CD14-positive monocyte (primary cell): ENCODE measurements around the gene LTBP3. TPM values are rescaled to one million over a fixed set of nuclear protein-coding genes. Genes with fewer than 3 reads are reported as not detected.

ENCODE experiments used
- DNase-seq, 3 donors: peaks; one replicate each; pipeline ENCODE4 v3.0.0-alpha.2; 2011 to 2022
- H2AFZ ChIP-seq: 2 replicates; pipeline ENCODE4 v1.6.0; 2012; ENCODE audit warnings: mild to moderate bottlenecking, low read depth, low read length, inconsistent platforms; ENCODE audit not compliant: insufficient read depth, poor library complexity, severe bottlenecking
- H3K27ac ChIP-seq, 2 donors: 1 replicate in 1 of 2; 2 replicates in 1 of 2; pipeline ENCODE4 v1.5.1; 2012 to 2013; ENCODE audit warnings: low read length in 2 of 2, control low read depth in 1 of 2, inconsistent platforms in 1 of 2, low read depth in 1 of 2, mild to moderate bottlenecking in 1 of 2
- H3K27me3 ChIP-seq, 2 donors: one replicate each; pipeline versions ENCODE4 v1.6.0 to v1.6.1; 2011 to 2013; ENCODE audit warnings: low read length in 2 of 2; ENCODE audit not compliant: control insufficient read depth in 2 of 2, insufficient read depth in 2 of 2
- H3K36me3 ChIP-seq, 2 donors: replicated peaks in 1 of 2; 1 replicate in 1 of 2; 2 replicates in 1 of 2; pipeline versions ENCODE4 v1.5.1 to v1.6.1; 2012 to 2013; ENCODE audit warnings: low read length in 2 of 2, control low read depth in 1 of 2, inconsistent platforms in 1 of 2, mild to moderate bottlenecking in 1 of 2; ENCODE audit not compliant: insufficient read depth in 2 of 2, control insufficient read depth in 1 of 2
- H3K4me1 ChIP-seq, 2 donors: 1 replicate in 1 of 2; 2 replicates in 1 of 2; pipeline versions ENCODE4 v1.5.1 to v1.6.1; 2012 to 2013; ENCODE audit warnings: low read length in 2 of 2, control low read depth in 1 of 2, inconsistent platforms in 1 of 2, mild to moderate bottlenecking in 1 of 2, moderate library complexity in 1 of 2; ENCODE audit not compliant: insufficient read depth in 2 of 2, control insufficient read depth in 1 of 2
- H3K4me2 ChIP-seq: replicated peaks from 2 replicates; pipeline ENCODE3; 2012; ENCODE audit warnings: low read length, moderate library complexity, mild to moderate bottlenecking; ENCODE audit not compliant: poor library complexity, severe bottlenecking; ENCODE audit errors: extremely low read depth
- H3K4me3 ChIP-seq, 3 experiments: fragments of 200-600 bp in 1 of 3; sonication (generic) in 1 of 3; replicated peaks in 1 of 3; 1 replicate in 2 of 3; 2 replicates in 1 of 3; pipeline ENCODE4 v1.5.1; 2011 to 2013; ENCODE audit warnings: low read length in 3 of 3, mild to moderate bottlenecking in 3 of 3, control low read depth in 2 of 3, low read depth in 2 of 3, inconsistent platforms in 1 of 3, moderate library complexity in 1 of 3
- H3K79me2 ChIP-seq: 2 replicates; pipeline ENCODE4 v1.6.0; 2012; ENCODE audit warnings: mild to moderate bottlenecking, control low read depth, inconsistent platforms, low read length, moderate library complexity; ENCODE audit not compliant: insufficient read depth
- H3K9ac ChIP-seq: 2 replicates; pipeline ENCODE4 v1.6.0; 2017; ENCODE audit warnings: low read length, mild to moderate bottlenecking; ENCODE audit not compliant: insufficient read depth, poor library complexity, severe bottlenecking
- H3K9me3 ChIP-seq, 2 donors: replicated peaks in 1 of 2; 1 replicate in 1 of 2; 2 replicates in 1 of 2; pipeline versions ENCODE4 v1.5.1 to v1.6.1; 2012 to 2013; ENCODE audit warnings: low read length in 2 of 2, control low read depth in 1 of 2; ENCODE audit not compliant: control insufficient read depth in 1 of 2, insufficient read depth in 1 of 2
- H4K20me1 ChIP-seq: 2 replicates; pipeline ENCODE4 v1.6.0; 2012; ENCODE audit warnings: mild to moderate bottlenecking, low read length, control low read depth, moderate library complexity; ENCODE audit not compliant: insufficient read depth
- H3K27ac Mint-ChIP-seq, 7 donors: one replicate each; pipeline ENCODE4 v1.8.0; 2020; ENCODE audit warnings: mild to moderate bottlenecking in 7 of 7, mixed read lengths in 7 of 7, moderate library complexity in 6 of 7, inconsistent platforms in 2 of 7
- H3K27me3 Mint-ChIP-seq, 3 donors: one replicate each; pipeline ENCODE4 v1.8.0; 2021 to 2022; ENCODE audit warnings: low read depth in 3 of 3, mild to moderate bottlenecking in 3 of 3, mixed read lengths in 3 of 3, moderate library complexity in 3 of 3, inconsistent platforms in 1 of 3
- H3K36me3 Mint-ChIP-seq, 2 donors: one replicate each; pipeline ENCODE4 v1.8.0; 2020; ENCODE audit warnings: mixed read lengths in 2 of 2, inconsistent platforms in 1 of 2, mild to moderate bottlenecking in 1 of 2
- H3K4me1 Mint-ChIP-seq: one replicate; pipeline ENCODE4 v1.8.0; 2020; ENCODE audit warnings: mild to moderate bottlenecking, mixed read lengths
- H3K4me3 Mint-ChIP-seq, 2 donors: one replicate each; pipeline ENCODE4 v1.8.0; 2020; ENCODE audit warnings: mild to moderate bottlenecking in 2 of 2, mixed read lengths in 2 of 2, moderate library complexity in 1 of 2
- H3K9me3 Mint-ChIP-seq, 7 donors: one replicate each; pipeline ENCODE4 v1.8.0; 2020 to 2022; ENCODE audit warnings: mixed read lengths in 7 of 7, mild to moderate bottlenecking in 6 of 7, moderate library complexity in 6 of 7, inconsistent platforms in 2 of 7
- WGBS: methylation state at CpG from one replicate; pipeline ENCODE4 v1.1.5; 2013; ENCODE audit warnings: missing lambda C conversion rate; ENCODE audit not compliant: insufficient coverage; 5-methylcytosine and 5-hydroxymethylcytosine counted together
- intact Hi-C, 2 donors: fragments of 100-400 bp; cut with micrococcal nuclease; formaldehyde crosslinking; loops; one replicate each; pipeline versions ENCODE4 v1.15.0 to v1.15.1; 2023
- polyA plus RNA-seq, 3 donors: library from polyadenylated mRNA; depleted of rRNA in 1 of 3; unstranded in 2 of 3; stranded (reverse) in 1 of 3; fragments of 300-500 nt in 2 of 3; fragments of >200 nt in 1 of 3; fragmentation: Illumina TruSeq in 2 of 3; gene quantifications; 1 replicate in 2 of 3; 2 replicates in 1 of 3; pipeline ENCODE4 v1.2.3, GENCODE V29; 2012 to 2021
- TF ChIP-seq, protein P1 (sequence below): fragments of 200-600 bp; IDR thresholded peaks from one replicate; pipeline ENCODE4 v1.8.0; 2022; ENCODE audit warnings: antibody characterized with exemption, mild to moderate bottlenecking

The LTBP3 gene
- polyA plus RNA-seq, 3 donors, result 3.4 to 19.4 (median 4.6) TPM

- Mint-ChIP-seq H3K27me3 (peaks cover 15 to 23% (median 16%) of the 10 kb centered on the region in 3 donors), H3K4me3 (no peak overlapping the region), H3K4me1 (peaks cover 55% of the 10 kb centered on the region), H3K9me3 (peaks cover 0 to 2% (median 0%) of the 10 kb centered on the region in 7 donors), H3K36me3 (peaks cover 0 to 5% of the 10 kb centered on the region in 2 donors), H3K27ac (no peak overlapping the region)
- DNase-seq, result peak in 2 of 3 donors; percentile 53 to 57
- no peak overlapping the region for H3K4me3 ChIP-seq
- peaks cover 24 to 42% of the 10 kb centered on the region in 2 donors for H3K4me1 ChIP-seq
- H3K79me2 ChIP-seq, result no peaks in the 10 kb centered on the region
- TF ChIP-seq, protein P1, sequence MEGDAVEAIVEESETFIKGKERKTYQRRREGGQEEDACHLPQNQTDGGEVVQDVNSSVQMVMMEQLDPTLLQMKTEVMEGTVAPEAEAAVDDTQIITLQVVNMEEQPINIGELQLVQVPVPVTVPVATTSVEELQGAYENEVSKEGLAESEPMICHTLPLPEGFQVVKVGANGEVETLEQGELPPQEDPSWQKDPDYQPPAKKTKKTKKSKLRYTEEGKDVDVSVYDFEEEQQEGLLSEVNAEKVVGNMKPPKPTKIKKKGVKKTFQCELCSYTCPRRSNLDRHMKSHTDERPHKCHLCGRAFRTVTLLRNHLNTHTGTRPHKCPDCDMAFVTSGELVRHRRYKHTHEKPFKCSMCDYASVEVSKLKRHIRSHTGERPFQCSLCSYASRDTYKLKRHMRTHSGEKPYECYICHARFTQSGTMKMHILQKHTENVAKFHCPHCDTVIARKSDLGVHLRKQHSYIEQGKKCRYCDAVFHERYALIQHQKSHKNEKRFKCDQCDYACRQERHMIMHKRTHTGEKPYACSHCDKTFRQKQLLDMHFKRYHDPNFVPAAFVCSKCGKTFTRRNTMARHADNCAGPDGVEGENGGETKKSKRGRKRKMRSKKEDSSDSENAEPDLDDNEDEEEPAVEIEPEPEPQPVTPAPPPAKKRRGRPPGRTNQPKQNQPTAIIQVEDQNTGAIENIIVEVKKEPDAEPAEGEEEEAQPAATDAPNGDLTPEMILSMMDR, result peak; percentile 71
- H3K9ac ChIP-seq, result no peak overlapping the region
- no peaks in the 10 kb centered on the region for H4K20me1 ChIP-seq
- no peak overlapping the region for H3K4me2 ChIP-seq
- no peaks in the 10 kb centered on the region for H3K9me3 ChIP-seq
- no peak overlapping the region for H3K27ac ChIP-seq
- intact Hi-C loops, result no loop called here
- WGBS, result 53% methylated on average over 16 of the region's 17 CpGs
- H3K36me3 ChIP-seq, result no peaks in the 10 kb centered on the region
- H2AFZ ChIP-seq, result no peak overlapping the region
- peaks cover 0 to 2% of the 10 kb centered on the region in 2 donors for H3K27me3 ChIP-seq
Observed at GRCh38 chr11:65551572-65552387, 6.4 kb downstream of the LTBP3 start.

DNA sequence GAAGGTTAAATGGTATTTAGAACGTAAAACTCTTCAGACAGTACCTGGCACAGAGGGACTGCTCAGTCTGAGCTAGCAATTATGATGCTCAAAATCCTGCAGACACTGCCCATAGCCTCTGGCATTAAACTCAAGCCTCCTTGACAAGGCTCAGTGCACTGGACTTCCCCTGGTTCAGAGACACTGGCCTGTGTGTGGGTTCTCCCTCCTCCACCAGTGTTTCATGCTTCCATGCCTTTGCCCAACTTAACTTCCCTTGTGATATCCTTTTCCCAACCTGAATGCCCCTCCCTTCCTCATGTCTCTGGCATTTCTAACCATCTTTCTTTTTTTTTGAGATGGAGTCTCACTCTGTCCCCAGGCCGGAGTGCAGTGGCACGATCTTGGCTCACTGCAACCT lies 9.1 kb downstream of the LTBP3 start:
- H3K9me3 ChIP-seq, result no peaks in the 10 kb centered on the region
- Mint-ChIP-seq H3K27ac (peak overlapping the region in 1 of 7 donors; percentile 43), H3K36me3 (no peaks in the 10 kb centered on the region), H3K27me3 (peaks cover 14 to 18% (median 16%) of the 10 kb centered on the region in 3 donors), H3K9me3 (peaks cover 0 to 2% (median 0%) of the 10 kb centered on the region in 7 donors), H3K4me1 (peaks cover 42% of the 10 kb centered on the region), H3K4me3 (no peak overlapping the region)
- 89% methylated on average over 1 of the region's 3 CpGs for WGBS
- H4K20me1 ChIP-seq, result no peaks in the 10 kb centered on the region
- H3K4me2 ChIP-seq, result no peak overlapping the region
- no peak overlapping the region for H3K4me3 ChIP-seq
- H3K36me3 ChIP-seq, result no peaks in the 10 kb centered on the region
- no peak overlapping the region for H2AFZ ChIP-seq
- intact Hi-C loops, result loop anchor here in 1 of 2 donors (10.0 kb wide), 1 partner anchor 66 kb away; the partner anchor contains the start of genes MAP3K11 and PCNX3
- no peak overlapping the region for H3K9ac ChIP-seq
- H3K27ac ChIP-seq, result no peak overlapping the region
- H3K79me2 ChIP-seq, result no peaks in the 10 kb centered on the region
- TF ChIP-seq, protein P1, result no peak
- peaks cover 23 to 36% of the 10 kb centered on the region in 2 donors for H3K4me1 ChIP-seq
- no peak for DNase-seq
- H3K27me3 ChIP-seq, result no peaks in the 10 kb centered on the region
